Measurements from ENCODE around the gene MARCHF9. TPM values are rescaled to one million over a fixed set of nuclear protein-coding genes. Genes with fewer than 3 reads are reported as not detected.

Gene MARCHF9
- total and polyA plus RNA-seq, 2 donors (not counting 1 experiment from before 2014, with no cell fraction given): 3.8 to 4.8 TPM

GRCh38 chr12:57782243-57782607 is 27.3 kb downstream of the MARCHF9 start:
- peaks cover 3% of the 10 kb centered on the region for H3K36me3 ChIP-seq (ENCODE audit: control insufficient read depth, insufficient read depth, low read length)
- no peaks in the 10 kb centered on the region for H3K9me3 ChIP-seq (ENCODE audit: control insufficient read depth, insufficient read depth, low read depth, low read length)
- H2AFZ ChIP-seq (ENCODE audit: low read length): no peak overlapping the region
- DNase-seq (ENCODE audit: low read depth in 2 of 2): no peak
- H3K9ac ChIP-seq (ENCODE audit: insufficient read depth, low read length): no peak overlapping the region
- H3K27me3 ChIP-seq (ENCODE audit: control insufficient read depth, insufficient read depth, low read length): no peaks in the 10 kb centered on the region
- no peak overlapping the region for H3K4me2 ChIP-seq (ENCODE audit: extremely low read depth, insufficient read depth, low read length)
- TF ChIP-seq EZH2 (IDR thresholded peaks at IDR 0.05; ENCODE audit: low read length, missing control alignments): no peak
- no peak for TF ChIP-seq CTCF (conservative IDR thresholded peaks at IDR 0.05 in 1 of 2, IDR thresholded peaks at IDR 0.05 in 1 of 2; ENCODE audit: low read depth in 1 of 2, low read length in 2 of 2)
- peak overlapping the region in 1 of 4 experiments; percentile 100 for H3K4me3 ChIP-seq (replicated peaks in 1 of 4; ENCODE audit: control extremely low read depth in 1 of 4, insufficient read depth in 1 of 4, low read depth in 3 of 4, low read length in 4 of 4)
- H3K79me2 ChIP-seq (ENCODE audit: control insufficient read depth, insufficient read depth, low read length): peaks cover 16% of the 10 kb centered on the region
- H3K4me1 ChIP-seq (ENCODE audit: control insufficient read depth, extremely low read depth, insufficient read depth, low read length): no peaks in the 10 kb centered on the region
- no peaks in the 10 kb centered on the region for H4K20me1 ChIP-seq (ENCODE audit: control insufficient read depth, extremely low read depth, insufficient read depth, low read length)
- no peak overlapping the region for H3K27ac ChIP-seq (ENCODE audit: insufficient read depth, low read length)

GRCh38 chr12:57782608-57783465 is 27.9 kb downstream of the MARCHF9 start, which contains the start of gene TSFM:
TSS of gene TSFM (plus strand) at chr12:57782787. CDS start at chr12:57782802, 15 bp downstream.
- Histone ChIP-seq H2AFZ (ENCODE audit: low read length) (peak within 1 kb of the TSS; percentile 81), H3K27me3 (ENCODE audit: control insufficient read depth, insufficient read depth, low read length) (no peaks in the 10 kb centered on the region), H4K20me1 (ENCODE audit: control insufficient read depth, extremely low read depth, insufficient read depth, low read length) (no peaks in the 10 kb centered on the region), H3K9me3 (ENCODE audit: control insufficient read depth, insufficient read depth, low read depth, low read length) (no peaks in the 10 kb centered on the region), H3K36me3 (ENCODE audit: control insufficient read depth, insufficient read depth, low read length) (peaks cover 3% of the 10 kb centered on the region), H3K4me3 (replicated peaks in 1 of 4; ENCODE audit: control extremely low read depth in 1 of 4, insufficient read depth in 1 of 4, low read depth in 3 of 4, low read length in 4 of 4) (peak within 1 kb of the TSS; percentile 91 to 100 (median 93)), H3K27ac (ENCODE audit: insufficient read depth, low read length) (peak within 1 kb of the TSS; percentile 64), H3K9ac (ENCODE audit: insufficient read depth, low read length) (peak within 1 kb of the TSS; percentile 72), H3K4me1 (ENCODE audit: control insufficient read depth, extremely low read depth, insufficient read depth, low read length) (no peaks in the 10 kb centered on the region), H3K79me2 (ENCODE audit: control insufficient read depth, insufficient read depth, low read length) (peaks cover 16% of the 10 kb centered on the region), H3K4me2 (ENCODE audit: extremely low read depth, insufficient read depth, low read length) (peak within 1 kb of the TSS; percentile 99)
- TF ChIP-seq EZH2 (IDR thresholded peaks at IDR 0.05; ENCODE audit: low read length, missing control alignments): no peak
- TF ChIP-seq CTCF (conservative IDR thresholded peaks at IDR 0.05 in 1 of 2, IDR thresholded peaks at IDR 0.05 in 1 of 2; ENCODE audit: low read depth in 1 of 2, low read length in 2 of 2): peak; percentile 88 to 89
- peak; percentile 92 to 94 for DNase-seq (ENCODE audit: low read depth in 2 of 2)

- Histone ChIP-seq H3K4me1 (ENCODE audit: control insufficient read depth, extremely low read depth, insufficient read depth, low read length) (no peaks in the 10 kb centered on the region), H3K4me2 (ENCODE audit: extremely low read depth, insufficient read depth, low read length) (peak overlapping the region; percentile 99), H3K27ac (ENCODE audit: insufficient read depth, low read length) (peak overlapping the region; percentile 64), H3K36me3 (ENCODE audit: control insufficient read depth, insufficient read depth, low read length) (peaks cover 3% of the 10 kb centered on the region), H3K27me3 (ENCODE audit: control insufficient read depth, insufficient read depth, low read length) (no peaks in the 10 kb centered on the region), H4K20me1 (ENCODE audit: control insufficient read depth, extremely low read depth, insufficient read depth, low read length) (no peaks in the 10 kb centered on the region), H3K9me3 (ENCODE audit: control insufficient read depth, insufficient read depth, low read depth, low read length) (no peaks in the 10 kb centered on the region), H2AFZ (ENCODE audit: low read length) (no peak overlapping the region), H3K79me2 (ENCODE audit: control insufficient read depth, insufficient read depth, low read length) (peaks cover 16% of the 10 kb centered on the region), H3K4me3 (replicated peaks in 1 of 4; ENCODE audit: control extremely low read depth in 1 of 4, insufficient read depth in 1 of 4, low read depth in 3 of 4, low read length in 4 of 4) (peak overlapping the region; percentile 91 to 100 (median 93)), H3K9ac (ENCODE audit: insufficient read depth, low read length) (peak overlapping the region; percentile 72)
- TF ChIP-seq EZH2 (IDR thresholded peaks at IDR 0.05; ENCODE audit: low read length, missing control alignments) (no peak), CTCF (conservative IDR thresholded peaks at IDR 0.05 in 1 of 2, IDR thresholded peaks at IDR 0.05 in 1 of 2; ENCODE audit: low read depth in 1 of 2, low read length in 2 of 2) (no peak)
- no peak for DNase-seq (ENCODE audit: low read depth in 2 of 2)
Measured at GRCh38 chr12:57783466-57783801, 28.5 kb downstream of the MARCHF9 start.

Measured in fibroblast of lung (primary cell).